GM18508 (cell line): Measurements from ENCODE around the gene LIPH.
"Not testable (repeated sequence)": the region's sequence is repeated elsewhere in the genome, so short reads cannot be mapped to it uniquely, and the experiment has no call there.

ENCODE experiments used
- ATAC-seq: cut with Tn5 transposase; IDR thresholded peaks from one replicate; pipeline ENCODE4 v1.9.1; 2021; ENCODE audit warnings: moderate number of reproducible peaks; ENCODE audit not compliant: insufficient read depth, unreplicated experiment

LIPH gene

DNA sequence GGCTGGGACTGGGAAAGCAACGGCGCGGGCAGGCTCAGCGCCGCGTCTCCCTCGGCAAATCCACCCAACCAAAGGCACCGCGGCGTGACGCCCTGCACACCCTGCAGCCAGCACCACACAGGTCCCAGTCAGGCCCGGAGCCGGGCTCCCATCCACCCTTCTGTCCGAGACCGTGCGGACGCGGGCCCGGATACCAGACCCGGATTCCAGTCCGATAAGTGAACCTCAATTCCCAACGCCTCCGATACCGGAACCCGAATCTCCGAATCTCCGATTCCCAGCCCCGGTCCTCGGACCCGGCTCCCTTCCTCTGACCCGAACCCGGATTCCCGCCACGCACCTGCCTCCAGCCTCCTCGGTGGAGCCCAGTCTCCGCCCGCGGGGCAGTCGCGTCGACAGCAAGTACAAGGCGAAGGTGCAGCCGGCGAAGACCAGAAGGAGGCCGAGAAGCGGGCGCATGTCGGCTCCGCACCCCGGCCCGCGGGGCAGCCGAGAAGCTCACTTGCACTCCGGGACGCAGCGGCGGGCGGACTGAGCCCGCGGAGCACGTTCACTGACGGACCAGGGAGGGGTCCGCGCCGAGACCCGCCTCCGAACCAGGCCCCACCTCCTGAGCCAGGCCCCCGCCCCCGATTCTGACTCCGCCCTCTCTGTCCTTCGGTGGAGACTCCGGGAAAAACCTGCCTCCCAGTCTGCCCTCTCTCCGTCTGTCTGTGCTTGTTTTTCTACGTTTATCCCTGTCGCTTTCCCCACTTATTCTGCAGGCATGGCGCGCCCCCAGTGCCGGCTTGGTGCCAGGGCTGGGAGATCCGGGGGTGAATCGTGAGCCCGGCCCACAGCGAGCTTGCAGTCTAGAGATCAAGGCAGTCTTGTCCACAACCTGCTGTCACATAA is 53.6 kb downstream of the LIPH start, which contains the start of gene TMEM41A:
TSS of gene TMEM41A (minus strand) at position 533 of the 894 bp plus-strand sequence. CDS start at position 459, 74 bp downstream.
- ATAC-seq = peak; percentile 75

DNA sequence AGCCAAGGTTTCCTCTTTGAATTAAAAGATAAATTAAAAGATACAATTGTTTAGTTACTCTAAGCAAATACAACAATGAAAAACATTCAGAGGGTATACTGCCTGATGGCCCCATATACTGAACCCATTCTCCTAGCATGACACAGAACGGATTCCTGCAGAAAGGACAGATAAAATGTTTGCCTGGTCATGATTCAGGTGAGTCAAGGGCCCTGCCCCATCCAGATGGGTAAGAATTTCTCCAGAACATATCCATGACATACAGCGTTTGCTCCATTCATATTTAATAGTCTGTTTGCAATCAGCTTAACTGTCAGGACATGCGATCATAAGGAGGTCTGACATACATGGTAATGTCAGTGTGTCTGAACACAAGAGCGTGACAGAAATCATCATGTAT is 62.1 kb downstream of the LIPH start:
- no peak for ATAC-seq

DNA sequence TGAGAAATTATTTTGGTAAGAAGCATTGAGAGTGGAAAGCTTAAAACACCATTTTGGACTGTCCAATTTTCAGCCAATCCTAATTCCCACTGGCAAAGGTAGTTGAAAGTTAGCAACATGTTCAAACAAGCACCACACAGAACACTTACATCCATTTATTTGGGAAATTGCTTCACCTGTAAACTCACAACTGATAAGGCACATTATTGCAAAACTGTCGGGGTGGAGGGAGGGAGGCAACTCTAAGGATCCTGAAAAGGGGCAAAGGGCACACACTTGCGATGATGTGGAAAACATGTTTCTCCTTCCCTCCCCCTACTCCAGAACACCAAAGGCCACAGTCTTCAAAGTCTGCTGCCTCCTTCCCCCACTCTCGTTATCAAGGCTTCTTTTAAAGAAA is 62.9 kb downstream of the LIPH start:
- ATAC-seq = no peak

DNA sequence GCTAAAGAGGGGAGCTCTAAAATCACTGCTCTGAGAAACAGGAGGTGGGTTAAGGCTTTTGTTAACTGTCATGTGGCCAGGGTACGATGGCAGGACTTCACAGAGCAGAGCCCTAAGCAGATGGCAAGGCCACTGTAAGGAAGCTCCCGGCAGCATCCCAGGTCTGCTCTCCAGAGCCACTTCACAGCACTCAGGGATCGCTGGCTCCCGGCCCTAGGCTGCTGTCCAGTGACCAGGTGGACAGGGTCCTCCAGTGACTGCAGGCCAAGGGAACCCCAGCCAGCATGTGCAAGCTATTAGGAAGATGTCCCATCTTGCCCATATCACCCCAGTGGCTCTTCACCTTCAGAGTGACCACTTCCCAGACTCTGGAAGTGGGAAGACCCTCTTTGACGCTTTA is 63.9 kb downstream of the LIPH start:
- ATAC-seq = no peak

DNA sequence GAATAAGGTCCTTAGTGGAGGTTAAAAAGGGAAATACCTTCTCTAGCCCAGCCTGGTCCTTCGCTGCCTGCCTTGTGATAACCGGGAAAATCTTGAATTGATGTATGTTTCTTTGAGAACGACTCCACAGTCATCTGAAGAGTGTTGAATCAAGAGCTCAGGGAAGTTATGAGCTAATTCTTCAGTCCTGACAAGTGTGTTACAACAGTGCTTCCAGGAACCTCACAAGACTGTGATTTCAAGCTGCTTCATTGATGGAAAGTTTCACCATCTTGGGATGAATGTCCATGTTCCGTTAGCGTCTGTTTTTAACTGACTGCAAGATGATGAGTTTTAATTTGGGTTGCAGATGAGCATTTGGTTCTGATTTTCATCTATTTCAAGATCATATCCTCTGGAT is 66.0 kb downstream of the LIPH start:
- no peak for ATAC-seq

DNA sequence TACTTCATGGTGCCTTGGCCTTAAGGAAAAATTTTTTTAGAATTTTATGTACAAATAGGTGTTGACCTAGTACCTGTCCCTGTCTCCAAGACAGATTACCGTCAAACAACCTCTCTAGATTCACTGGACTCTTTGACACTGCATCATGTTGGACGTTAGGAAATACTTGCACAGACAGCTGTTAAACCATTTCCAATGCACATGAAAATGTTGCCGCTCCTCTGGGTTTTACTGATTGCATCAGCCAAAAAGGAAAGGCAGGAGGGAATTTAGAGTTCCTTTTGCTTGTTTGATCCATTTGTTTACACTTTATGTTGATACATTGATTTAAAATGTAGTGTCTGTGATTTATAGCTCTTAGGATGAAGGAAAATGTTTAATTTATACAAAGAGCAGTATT is 68.1 kb downstream of the LIPH start:
- no peak for ATAC-seq

DNA sequence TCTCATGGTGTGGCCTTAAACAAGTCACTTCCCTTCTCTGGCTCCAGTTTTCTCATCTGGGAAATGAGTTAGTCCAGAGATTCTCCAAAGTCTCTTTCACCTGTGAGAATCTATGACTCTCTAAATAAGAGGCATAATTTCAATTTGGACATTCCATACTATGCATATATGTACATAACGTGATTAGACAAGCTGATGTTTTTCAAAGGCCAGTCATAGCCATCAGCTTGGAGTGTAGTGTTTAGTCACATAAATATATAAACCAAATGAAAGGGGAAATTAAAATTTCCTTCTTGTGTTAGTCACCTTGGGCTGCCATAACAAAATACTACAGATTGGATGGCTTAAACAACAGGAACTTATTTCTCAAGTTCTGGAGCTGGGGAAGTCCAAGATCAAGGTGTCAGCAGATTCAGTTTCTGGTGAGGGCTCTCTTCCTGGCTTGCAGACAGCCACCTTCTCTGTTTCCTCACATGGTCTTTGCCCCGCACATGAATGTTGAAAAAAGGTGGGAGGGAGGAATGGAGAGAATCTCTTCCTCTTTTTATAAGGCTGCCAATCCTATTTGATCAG is 72.9 kb downstream of the LIPH start:
- ATAC-seq = no peak

DNA sequence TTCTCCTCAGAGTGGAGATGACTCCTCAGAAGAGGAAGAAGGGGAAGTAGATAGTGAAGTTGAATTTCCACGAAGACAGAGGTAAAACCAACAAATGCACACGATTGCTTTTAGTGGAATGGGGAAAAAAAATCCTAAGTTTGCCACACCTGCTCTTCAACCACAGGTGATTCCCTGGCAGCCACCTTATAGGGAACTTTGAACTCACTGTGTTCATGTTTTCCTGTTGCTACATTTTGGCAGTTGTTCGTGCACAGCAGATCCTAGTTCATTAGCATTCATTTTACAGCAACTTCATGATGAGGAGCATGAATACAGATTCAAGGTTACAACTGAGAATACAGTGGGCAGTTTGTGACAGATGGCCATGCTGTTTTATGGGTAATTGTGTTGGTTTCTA is 75.1 kb downstream of the LIPH start:
- no peak for ATAC-seq

DNA sequence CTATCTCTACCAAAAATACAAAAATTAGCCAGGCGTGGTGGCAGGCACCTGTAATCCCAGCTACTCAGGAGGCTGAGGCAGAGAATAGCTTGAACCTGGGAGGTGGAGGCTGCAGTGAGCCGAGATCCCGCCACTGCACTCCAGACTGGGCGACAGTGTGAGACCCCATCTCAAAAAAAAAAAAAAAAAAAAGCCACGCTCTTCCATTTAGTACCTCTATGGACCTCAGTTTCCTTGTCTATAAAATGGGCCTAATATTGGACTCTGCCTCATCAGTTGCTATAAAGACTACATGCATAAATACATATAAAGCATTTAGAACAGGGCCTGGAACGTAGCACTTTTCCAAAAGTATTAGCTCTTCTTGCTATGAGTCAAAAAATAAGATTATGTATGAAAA is 77.5 kb downstream of the LIPH start:
- not testable (repeated sequence) for ATAC-seq

DNA sequence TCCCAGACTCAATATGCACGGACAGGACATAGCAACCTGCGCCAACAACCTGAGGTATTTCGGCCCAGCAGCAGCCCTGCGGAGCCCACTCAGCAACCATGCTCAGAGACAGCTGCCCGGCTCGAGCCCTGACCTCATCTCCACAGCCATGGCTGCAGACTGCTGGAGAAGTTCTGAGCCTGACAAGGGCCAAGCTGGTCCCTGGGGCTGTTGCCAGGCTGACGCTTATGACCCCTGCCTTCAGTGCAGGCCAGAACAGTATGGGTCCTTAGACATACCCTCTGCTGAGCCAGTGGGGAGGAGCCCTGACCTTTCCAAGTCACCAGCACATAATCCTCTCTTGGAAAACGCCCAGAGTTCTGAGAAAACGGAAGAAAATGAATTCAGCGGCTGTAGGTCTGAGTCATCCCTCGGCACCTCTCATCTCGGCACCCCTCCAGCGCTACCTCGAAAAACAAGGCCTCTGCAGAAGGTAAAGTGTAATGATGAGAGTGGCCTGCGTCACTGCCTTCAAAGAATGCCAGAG is 79.0 kb downstream of the LIPH start:
- ATAC-seq = no peak

DNA sequence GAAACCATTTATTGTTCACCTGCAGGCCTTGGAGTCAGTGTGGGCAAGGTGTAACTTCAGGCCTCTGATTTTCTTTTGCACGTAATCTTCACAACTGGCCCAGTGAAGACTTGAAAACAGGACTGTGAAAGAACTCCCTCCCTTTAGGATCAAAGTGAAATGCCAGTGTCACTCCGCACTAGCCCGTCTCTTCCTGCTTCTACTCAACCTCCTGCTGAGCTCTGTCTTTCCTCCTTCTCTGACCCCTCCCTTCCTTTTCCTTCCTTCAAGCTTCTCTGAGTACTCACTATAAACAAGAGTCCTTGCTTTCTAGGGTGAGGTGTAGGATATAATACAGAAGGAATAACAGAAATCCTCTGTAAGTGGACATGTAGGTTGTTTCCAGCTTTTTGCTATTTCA is 82.1 kb downstream of the LIPH start:
- no peak for ATAC-seq

DNA sequence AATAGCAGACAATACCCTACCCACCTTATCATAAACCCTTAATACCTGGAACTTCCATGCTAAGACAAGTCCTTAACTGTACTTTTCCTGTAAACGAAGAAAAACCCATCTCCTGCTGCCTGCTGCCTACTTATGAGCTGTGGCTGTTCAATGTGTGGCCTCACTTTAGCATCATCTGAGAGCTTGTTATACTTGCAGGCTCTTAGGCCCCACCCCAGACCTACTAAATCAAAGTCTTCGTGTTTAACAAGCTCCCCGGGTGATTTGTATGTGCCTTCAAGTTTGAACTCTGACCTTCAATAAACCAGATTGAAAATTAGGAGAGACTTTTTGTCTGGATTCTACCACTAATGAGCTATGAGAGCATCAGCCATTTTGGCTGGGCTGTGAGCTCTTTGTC is 82.8 kb downstream of the LIPH start:
- ATAC-seq = no peak

DNA sequence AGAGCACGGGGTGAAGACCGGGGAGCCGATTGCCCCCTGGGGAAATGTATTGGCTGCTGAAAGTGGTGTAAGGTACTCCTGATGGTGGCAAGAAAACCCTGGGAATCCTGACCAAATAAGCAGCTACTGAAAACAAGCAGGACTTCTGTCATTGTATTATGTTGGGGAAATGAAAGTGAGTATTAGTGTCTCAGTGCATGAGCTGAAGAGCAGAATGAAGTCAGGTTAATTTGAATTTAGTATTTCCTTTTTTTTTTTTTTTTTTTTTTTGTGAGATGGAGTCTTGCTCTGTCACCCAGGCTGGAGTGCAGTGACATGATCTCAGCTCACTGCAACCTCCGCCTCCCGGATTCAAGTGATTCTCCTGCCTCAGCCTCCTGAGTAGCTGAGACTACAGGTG is 86.3 kb downstream of the LIPH start:
- ATAC-seq = not testable (repeated sequence)

DNA sequence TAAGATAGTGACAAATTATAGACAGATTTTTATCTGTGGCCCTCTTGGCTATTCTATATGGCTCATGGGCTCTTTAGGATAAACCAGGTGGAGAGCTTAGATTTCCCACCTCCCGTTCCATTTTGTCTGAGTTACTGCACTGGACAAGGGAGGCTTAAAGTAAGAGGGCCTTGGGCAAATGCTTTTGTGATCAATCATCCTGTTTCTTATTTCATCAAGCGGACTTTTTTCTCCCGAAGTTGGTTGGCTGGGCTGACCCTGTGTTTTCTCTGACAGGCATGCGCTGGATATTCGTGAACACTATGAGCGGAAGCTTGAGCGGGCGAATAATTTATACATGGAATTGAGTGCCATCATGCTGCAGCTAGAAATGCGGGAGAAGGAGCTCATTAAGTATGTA is 86.9 kb downstream of the LIPH start:
- ATAC-seq = no peak

DNA sequence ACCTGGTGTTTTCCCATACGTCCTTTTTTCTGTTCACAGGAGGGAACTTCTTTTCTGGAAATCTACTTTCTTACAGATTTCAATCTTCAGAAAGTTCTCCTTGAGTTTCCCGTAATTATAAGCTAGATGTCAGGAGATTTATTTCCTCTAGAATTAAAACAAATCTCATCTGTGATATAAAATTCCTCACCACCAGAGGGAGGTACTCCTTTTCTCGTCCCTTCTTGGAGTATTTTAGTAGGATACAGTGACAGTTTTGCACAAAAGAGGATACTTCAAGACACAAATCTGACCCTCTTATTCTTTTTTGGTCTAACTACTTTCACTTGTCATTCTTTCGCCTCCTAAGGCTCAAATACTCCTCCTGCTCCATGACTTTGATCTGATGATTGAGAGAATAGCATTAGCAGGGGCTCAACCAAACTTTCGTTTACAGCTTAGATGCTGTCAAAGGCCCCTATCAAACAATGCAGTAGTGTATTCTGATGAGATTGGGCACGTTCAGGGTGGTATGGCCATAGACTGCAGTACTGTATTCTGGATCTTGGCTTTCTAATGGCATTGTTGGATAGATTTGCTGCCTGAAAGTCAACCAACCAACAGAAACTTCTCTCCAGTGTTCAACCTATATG is 91.6 kb downstream of the LIPH start:
- ATAC-seq = no peak

DNA sequence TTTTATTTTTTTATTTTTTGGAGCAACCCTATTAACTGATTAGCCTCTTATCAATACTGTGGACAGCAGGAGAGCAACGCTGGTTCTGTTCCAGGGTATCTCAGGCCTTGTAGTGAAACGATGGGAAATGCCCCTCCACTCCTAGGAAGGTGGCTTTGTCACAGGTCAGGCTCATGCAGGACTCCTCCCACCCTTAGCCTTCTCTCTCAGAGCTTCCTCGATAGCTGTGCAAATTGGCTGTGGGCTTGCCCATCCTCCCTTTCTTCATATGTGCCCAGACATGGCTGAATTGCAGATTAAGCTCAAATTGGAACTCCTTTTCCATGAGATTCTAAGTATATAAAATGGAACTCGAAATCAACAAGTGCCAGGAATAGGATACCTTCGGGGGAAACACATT is 92.1 kb downstream of the LIPH start:
- no peak for ATAC-seq

DNA sequence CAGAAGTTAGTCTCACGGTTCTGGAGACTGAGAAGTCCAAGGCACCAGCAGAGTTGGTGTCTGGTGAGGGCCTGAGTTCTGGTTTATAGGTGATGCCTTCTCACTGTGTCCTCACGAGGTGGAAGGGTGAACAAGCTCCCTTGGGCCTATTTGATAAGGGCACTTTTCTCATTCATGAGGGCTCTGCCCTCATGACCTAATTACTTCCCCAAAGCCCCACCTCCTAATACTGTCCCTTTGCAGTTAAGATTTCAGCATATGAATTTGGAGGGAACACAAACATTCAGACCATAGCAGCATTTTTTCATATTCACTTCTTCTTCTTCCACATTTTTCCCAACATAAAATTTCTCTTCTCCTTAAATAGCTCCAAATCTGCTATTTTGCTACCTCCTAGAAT is 95.0 kb downstream of the LIPH start:
- ATAC-seq = no peak
